Keratinocyte (primary cell): Measurements from ENCODE around the gene CLCNKB. TPM values are rescaled to one million over a fixed set of nuclear protein-coding genes. Genes with fewer than 3 reads are reported as not detected.
"Not testable (repeated sequence)": the region's sequence is repeated elsewhere in the genome, so short reads cannot be mapped to it uniquely, and the experiment has no call there.

ENCODE experiments used
- DNase-seq: peaks from one replicate; pipeline ENCODE4 v3.0.0-alpha.2; 2011; ENCODE audit warnings: low read depth, missing footprints, low spot score
- FAIRE-seq: peaks from 2 replicates; lab custom pipeline; 2011; peaks lifted over from hg19 to GRCh38; lab: Jason Lieb, UNC
- H2AFZ ChIP-seq: 2 replicates; pipeline ENCODE4 v1.6.0; 2012; ENCODE audit warnings: low read length, control low read depth, inconsistent platforms; ENCODE audit not compliant: control insufficient read depth
- H3K27ac ChIP-seq: 2 replicates; pipeline ENCODE4 v1.5.1; 2011; ENCODE audit warnings: low read length; ENCODE audit not compliant: control insufficient read depth, insufficient read depth
- H3K27me3 ChIP-seq: 3 replicates; pipeline ENCODE4 v1.6.0; 2011; ENCODE audit warnings: low read length; ENCODE audit not compliant: control insufficient read depth, insufficient read depth; ENCODE audit errors: extremely low read depth
- H3K36me3 ChIP-seq, 2 experiments: 2 replicates in 1 of 2; 3 replicates in 1 of 2; pipeline ENCODE4 v1.5.1; 2011; ENCODE audit warnings: low read length in 2 of 2, mild to moderate bottlenecking in 1 of 2; ENCODE audit not compliant: control insufficient read depth in 2 of 2, insufficient read depth in 2 of 2; ENCODE audit errors: extremely low read depth in 1 of 2
- H3K4me1 ChIP-seq: 3 replicates; pipeline ENCODE4 v1.5.1; 2011; ENCODE audit warnings: low read length; ENCODE audit not compliant: control insufficient read depth, insufficient read depth; ENCODE audit errors: extremely low read depth
- H3K4me2 ChIP-seq: 3 replicates; pipeline ENCODE4 v1.6.0; 2011; ENCODE audit warnings: low read depth, low read length; ENCODE audit not compliant: control insufficient read depth, insufficient read depth; ENCODE audit errors: extremely low read depth
- H3K4me3 ChIP-seq, 3 experiments: fragments of 200-600 bp in 1 of 3; sonication (generic) in 1 of 3; 2 replicates in 2 of 3; 3 replicates in 1 of 3; pipeline ENCODE4 v1.5.1; 2011 to 2016; ENCODE audit warnings: low read length in 3 of 3, mild to moderate bottlenecking in 3 of 3, control low read depth in 2 of 3, inconsistent platforms in 1 of 3, low read depth in 1 of 3, mixed read lengths in 1 of 3, mixed run types in 1 of 3, moderate library complexity in 1 of 3; ENCODE audit not compliant: control insufficient read depth in 2 of 3, insufficient read depth in 2 of 3; ENCODE audit errors: extremely low read depth in 1 of 3
- H3K79me2 ChIP-seq: 2 replicates; pipeline ENCODE4 v1.6.0; 2012; ENCODE audit warnings: low read length; ENCODE audit not compliant: control insufficient read depth, insufficient read depth
- H3K9ac ChIP-seq: 3 replicates; pipeline ENCODE4 v1.6.0; 2011; ENCODE audit warnings: low read length; ENCODE audit not compliant: control insufficient read depth, insufficient read depth; ENCODE audit errors: extremely low read depth
- H3K9me1 ChIP-seq: 3 replicates; pipeline ENCODE4 v1.6.0; 2011; ENCODE audit warnings: low read length; ENCODE audit not compliant: control insufficient read depth, insufficient read depth; ENCODE audit errors: extremely low read depth
- H3K9me3 ChIP-seq: 2 replicates; pipeline ENCODE4 v1.5.1; 2012; ENCODE audit warnings: low read depth, low read length; ENCODE audit not compliant: control insufficient read depth
- H4K20me1 ChIP-seq: 3 replicates; pipeline ENCODE4 v1.6.0; 2011; ENCODE audit warnings: low read length; ENCODE audit not compliant: control insufficient read depth, insufficient read depth; ENCODE audit errors: extremely low read depth
- CTCF ChIP-seq, 3 experiments: IDR thresholded peaks in 1 of 3; conservative IDR thresholded peaks in 1 of 3; optimal IDR thresholded peaks in 1 of 3; 2 replicates in 2 of 3; 3 replicates in 1 of 3; pipeline versions ENCODE3 to v1.5.1; 2011; ENCODE audit warnings: low read length in 3 of 3, mild to moderate bottlenecking in 3 of 3, moderate library complexity in 2 of 3, control low read depth in 1 of 3, inconsistent platforms in 1 of 3; ENCODE audit not compliant: insufficient read depth in 2 of 3; ENCODE audit errors: extremely low read depth in 1 of 3
- EZH2 ChIP-seq: IDR thresholded peaks from one replicate; pipeline ENCODE4 v1.6.1; 2012; ENCODE audit warnings: inconsistent platforms, mild to moderate bottlenecking, low read length, moderate library complexity
- dilution Hi-C: fragments of 300-500 bp; cut with MboI; formaldehyde crosslinking; loops from one replicate; pipeline ENCODE4 v1.7.0; 2020; ENCODE audit warnings: low sequenced_read_pairs; ENCODE audit not compliant: extremely low pct_ligation_motif_present
- polyA plus RNA-seq, 5 experiments: library from polyadenylated mRNA; depleted of rRNA in 3 of 5; stranded (reverse) in 3 of 5; stranded (forward) in 1 of 5; unstranded in 1 of 5; fragments of >200 nt; gene quantifications; 1 replicate in 1 of 5; 2 replicates in 3 of 5; 3 replicates in 1 of 5; pipeline versions ENCODE4 v1.2.1 to v1.2.3, GENCODE V29; 2011 to 2012; ENCODE audit warnings: missing spikeins in 2 of 5, low read depth in 1 of 5, low replicate concordance in 1 of 5

The CLCNKB gene
- polyA plus RNA-seq, 1 donor (not counting 4 experiments of a cell fraction or from before 2014, with no cell fraction given) = not detected

DNA sequence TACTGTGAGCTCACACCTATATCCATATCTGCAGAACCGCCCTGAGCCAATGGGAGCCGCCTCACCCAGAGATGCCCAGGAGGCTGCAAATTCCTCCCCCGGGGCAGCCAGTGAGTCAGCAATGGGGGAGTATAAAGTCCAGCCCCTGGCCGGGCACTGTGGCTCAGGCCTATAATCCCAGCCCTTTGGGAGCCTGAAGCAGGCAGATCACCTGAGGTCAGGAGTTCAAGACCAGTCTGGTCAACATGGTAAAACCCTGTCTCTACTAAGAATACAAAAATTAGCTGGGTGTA is 5.0 kb upstream of the CLCNKB start:
- no peak overlapping the region for H3K4me3 ChIP-seq
- no peaks in the 10 kb centered on the region for H4K20me1 ChIP-seq
- H3K79me2 ChIP-seq = no peaks in the 10 kb centered on the region
- no peak overlapping the region for H2AFZ ChIP-seq
- no peaks in the 10 kb centered on the region for H3K9me1 ChIP-seq
- H3K4me1 ChIP-seq = no peaks in the 10 kb centered on the region
- no peak overlapping the region for H3K4me2 ChIP-seq
- TF ChIP-seq EZH2 = no peak
- no peak for TF ChIP-seq CTCF (optimal IDR thresholded peaks at IDR 0.05 in 1 of 3, IDR thresholded peaks at IDR 0.05 in 1 of 3, conservative IDR thresholded peaks at IDR 0.05 in 1 of 3; ENCODE audit: extremely low read depth in 1 of 3, insufficient read depth in 2 of 3, low read length in 3 of 3)
- H3K27ac ChIP-seq = no peak overlapping the region
- no peaks in the 10 kb centered on the region for H3K9me3 ChIP-seq
- FAIRE-seq (no peak), DNase-seq (no peak)
- no peaks in the 10 kb centered on the region for H3K36me3 ChIP-seq
- dilution Hi-C loops = no loop called here
- no peak overlapping the region for H3K9ac ChIP-seq
- no peaks in the 10 kb centered on the region for H3K27me3 ChIP-seq

DNA sequence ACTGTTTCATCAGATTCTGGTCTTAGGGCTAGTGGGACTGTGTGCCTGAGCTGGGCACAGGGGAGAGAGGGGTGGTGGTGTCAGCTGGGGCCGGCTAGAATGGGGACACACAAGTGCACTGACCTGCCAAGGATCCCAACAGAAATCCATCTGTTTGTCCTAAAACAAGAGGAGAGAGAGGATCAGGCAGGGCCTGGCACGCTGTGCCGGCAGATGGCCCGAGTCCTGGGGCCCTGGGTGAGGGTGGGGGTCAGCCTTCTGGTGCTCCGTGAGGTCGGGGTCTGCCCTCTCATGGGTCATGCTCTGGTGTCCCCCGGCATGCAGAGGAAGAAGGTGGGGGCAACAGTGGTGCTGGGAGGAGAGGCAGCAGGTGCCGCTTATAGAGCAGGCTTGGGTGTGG is 3.7 kb upstream of the CLCNKB start:
- FAIRE-seq, H3K79me2 ChIP-seq, H3K4me2 ChIP-seq, H3K9ac ChIP-seq, H4K20me1 ChIP-seq, H3K27ac ChIP-seq, H3K36me3 ChIP-seq, dilution Hi-C loops, DNase-seq, H3K9me1 ChIP-seq, H3K4me1 ChIP-seq, H3K9me3 ChIP-seq, H3K27me3 ChIP-seq, H3K4me3 ChIP-seq, H2AFZ ChIP-seq: not testable (repeated sequence)

DNA sequence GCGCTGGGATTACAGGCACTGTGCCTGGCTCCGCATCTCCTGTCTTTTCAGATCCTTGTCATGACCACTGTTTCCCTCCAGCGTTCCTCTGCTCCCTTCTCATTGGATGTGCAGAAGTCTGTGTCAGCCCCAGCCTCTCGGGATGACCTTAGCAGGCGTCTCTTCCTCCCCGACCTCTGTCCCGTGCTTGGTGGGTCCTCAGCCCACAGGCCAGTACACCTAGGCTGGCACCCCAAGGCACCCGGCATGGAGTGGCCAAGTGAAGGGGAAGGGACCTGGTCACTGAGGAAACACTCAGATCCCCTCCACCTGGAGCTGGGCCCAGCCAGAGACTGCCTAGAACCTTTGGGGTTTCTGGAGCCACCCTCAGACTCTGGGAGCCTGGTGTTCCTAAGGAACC is 2.4 kb upstream of the CLCNKB start:
- Histone ChIP-seq H3K27me3 (no peaks in the 10 kb centered on the region), H4K20me1 (no peaks in the 10 kb centered on the region), H3K9me1 (no peaks in the 10 kb centered on the region), H3K79me2 (no peaks in the 10 kb centered on the region), H3K4me1 (no peaks in the 10 kb centered on the region), H3K27ac (no peak overlapping the region), H3K9ac (no peak overlapping the region), H3K4me2 (no peak overlapping the region), H3K36me3 (no peaks in the 10 kb centered on the region), H3K9me3 (no peaks in the 10 kb centered on the region), H3K4me3 (no peak overlapping the region), H2AFZ (no peak overlapping the region)
- FAIRE-seq (no peak), DNase-seq (no peak)
- dilution Hi-C loops = no loop called here
- TF ChIP-seq CTCF (optimal IDR thresholded peaks at IDR 0.05 in 1 of 3, IDR thresholded peaks at IDR 0.05 in 1 of 3, conservative IDR thresholded peaks at IDR 0.05 in 1 of 3; ENCODE audit: extremely low read depth in 1 of 3, insufficient read depth in 2 of 3, low read length in 3 of 3) (no peak), EZH2 (no peak)
